ENCODE data around the gene ADAMTS12. TPM values are rescaled to one million over a fixed set of nuclear protein-coding genes. Genes with fewer than 3 reads are reported as not detected.

ADAMTS12 gene
- total RNA-seq, 3 donors from 2014 or later (not counting 1 experiment from before 2014, with no cell fraction given), result not detected

DNA sequence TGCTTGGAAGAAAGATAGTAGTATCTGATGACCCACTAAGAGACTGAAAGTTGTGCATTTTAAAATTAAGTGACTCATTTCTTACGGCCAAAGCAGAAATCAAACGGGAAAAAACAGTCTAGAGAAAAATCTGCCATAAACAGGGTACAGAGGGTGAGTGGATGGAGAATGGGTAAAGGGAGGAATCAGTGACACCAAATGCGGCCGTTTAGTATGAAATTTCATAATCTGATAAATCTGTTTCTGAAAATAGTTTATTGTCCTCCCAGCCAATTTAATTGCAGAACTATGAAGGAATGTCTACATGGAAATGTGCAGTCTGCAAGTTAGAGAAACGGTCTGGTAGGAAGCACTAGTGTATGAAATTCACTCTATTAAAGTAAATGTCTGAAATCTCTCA lies 39.5 kb downstream of the ADAMTS12 start:
- 93% methylated on average over 4 of the region's 5 CpGs for WGBS (ENCODE audit: insufficient coverage)
- no peak overlapping the region for H3K4me3 ChIP-seq (ENCODE audit: low read length)
- Mint-ChIP-seq H3K36me3 (no peaks in the 10 kb centered on the region), H3K27me3 (ENCODE audit: low read depth in 2 of 2) (no peaks in the 10 kb centered on the region), H3K27ac (no peak overlapping the region), H3K4me3 (no peak overlapping the region), H3K9me3 (no peaks in the 10 kb centered on the region), H3K4me1 (peaks cover 8% of the 10 kb centered on the region in 2 donors)
- no peaks in the 10 kb centered on the region for H3K9me3 ChIP-seq (ENCODE audit: control insufficient read depth, insufficient read depth, low read length)
- no peak overlapping the region for H3K27ac ChIP-seq (ENCODE audit: low read length)
- peaks cover 8% of the 10 kb centered on the region for H3K4me1 ChIP-seq (ENCODE audit: control insufficient read depth, insufficient read depth, low read length)
- TF ChIP-seq, protein P1, sequence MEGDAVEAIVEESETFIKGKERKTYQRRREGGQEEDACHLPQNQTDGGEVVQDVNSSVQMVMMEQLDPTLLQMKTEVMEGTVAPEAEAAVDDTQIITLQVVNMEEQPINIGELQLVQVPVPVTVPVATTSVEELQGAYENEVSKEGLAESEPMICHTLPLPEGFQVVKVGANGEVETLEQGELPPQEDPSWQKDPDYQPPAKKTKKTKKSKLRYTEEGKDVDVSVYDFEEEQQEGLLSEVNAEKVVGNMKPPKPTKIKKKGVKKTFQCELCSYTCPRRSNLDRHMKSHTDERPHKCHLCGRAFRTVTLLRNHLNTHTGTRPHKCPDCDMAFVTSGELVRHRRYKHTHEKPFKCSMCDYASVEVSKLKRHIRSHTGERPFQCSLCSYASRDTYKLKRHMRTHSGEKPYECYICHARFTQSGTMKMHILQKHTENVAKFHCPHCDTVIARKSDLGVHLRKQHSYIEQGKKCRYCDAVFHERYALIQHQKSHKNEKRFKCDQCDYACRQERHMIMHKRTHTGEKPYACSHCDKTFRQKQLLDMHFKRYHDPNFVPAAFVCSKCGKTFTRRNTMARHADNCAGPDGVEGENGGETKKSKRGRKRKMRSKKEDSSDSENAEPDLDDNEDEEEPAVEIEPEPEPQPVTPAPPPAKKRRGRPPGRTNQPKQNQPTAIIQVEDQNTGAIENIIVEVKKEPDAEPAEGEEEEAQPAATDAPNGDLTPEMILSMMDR (IDR thresholded peaks at IDR 0.05), result no peak
- H3K36me3 ChIP-seq (ENCODE audit: control insufficient read depth, insufficient read depth, low read length), result no peaks in the 10 kb centered on the region
- H3K27me3 ChIP-seq (ENCODE audit: control insufficient read depth, insufficient read depth, low read length), result peaks cover 2% of the 10 kb centered on the region
- no peak for DNase-seq
- no peak for ATAC-seq
- intact Hi-C loops (cut with micrococcal nuclease), result no loop called here

DNA sequence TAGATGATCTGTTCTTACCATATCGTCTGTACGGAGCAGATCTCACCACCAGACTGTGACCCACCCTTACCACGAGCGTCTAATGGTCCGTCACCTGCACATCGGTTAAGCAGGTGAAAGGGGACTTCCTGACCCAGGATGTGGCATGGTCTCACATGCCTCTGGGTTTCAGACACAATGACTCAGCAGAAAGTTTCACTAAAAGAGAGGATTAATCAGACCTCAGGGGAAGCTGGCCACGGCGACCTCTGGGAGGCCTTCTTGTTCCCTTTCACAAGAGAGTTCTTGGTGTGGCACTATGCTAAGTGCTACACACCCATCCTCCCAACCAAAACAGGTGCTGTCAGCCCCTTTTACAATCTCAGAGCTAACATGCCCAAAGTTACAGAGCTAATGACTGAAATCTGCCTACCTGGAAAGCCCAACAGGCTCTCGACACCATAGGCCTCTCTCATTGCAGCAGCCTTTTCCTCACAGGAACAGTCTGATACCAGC lies 41.6 kb downstream of the ADAMTS12 start:
- Histone ChIP-seq H3K4me1 (ENCODE audit: control insufficient read depth, insufficient read depth, low read length) (peaks cover 8% of the 10 kb centered on the region), H3K27ac (ENCODE audit: low read length) (no peak overlapping the region), H3K9me3 (ENCODE audit: control insufficient read depth, insufficient read depth, low read length) (no peaks in the 10 kb centered on the region), H3K27me3 (ENCODE audit: control insufficient read depth, insufficient read depth, low read length) (peaks cover 2% of the 10 kb centered on the region), H3K36me3 (ENCODE audit: control insufficient read depth, insufficient read depth, low read length) (no peaks in the 10 kb centered on the region), H3K4me3 (ENCODE audit: low read length) (no peak overlapping the region)
- Mint-ChIP-seq H3K4me3 (no peak overlapping the region), H3K4me1 (peaks cover 8% of the 10 kb centered on the region in 2 donors), H3K36me3 (no peaks in the 10 kb centered on the region), H3K9me3 (no peaks in the 10 kb centered on the region), H3K27ac (no peak overlapping the region), H3K27me3 (ENCODE audit: low read depth in 2 of 2) (no peaks in the 10 kb centered on the region)
- ATAC-seq (peak; percentile 36 to 92 (median 57)), DNase-seq (peak in 1 of 2 donors; percentile 55)
- intact Hi-C loops (cut with micrococcal nuclease), result no loop called here
- TF ChIP-seq, protein P1 (IDR thresholded peaks at IDR 0.05), result no peak
- WGBS (ENCODE audit: insufficient coverage), result 11% methylated on average over 9 of the region's 9 CpGs

DNA sequence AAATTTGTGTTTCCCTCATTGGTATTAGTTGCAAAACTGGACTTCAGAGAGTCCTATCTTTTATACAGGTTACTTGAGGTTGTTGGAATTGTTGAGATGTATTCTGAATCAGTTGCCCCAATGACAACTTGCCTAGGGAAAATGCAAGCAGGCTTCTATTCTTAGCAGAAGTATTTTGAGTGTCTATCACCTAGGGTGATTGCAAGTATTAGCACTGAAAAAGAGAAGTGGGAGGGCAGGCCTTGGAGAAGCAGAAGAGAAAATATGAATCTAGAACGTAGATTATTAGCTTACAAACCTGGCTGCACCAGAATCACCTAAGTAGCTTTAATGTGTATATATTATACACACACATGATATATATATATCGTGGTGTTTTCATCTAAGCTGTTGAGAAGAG lies 43.2 kb downstream of the ADAMTS12 start:
- intact Hi-C loops (cut with micrococcal nuclease), result no loop called here
- Mint-ChIP-seq H3K4me1 (peaks cover 8% of the 10 kb centered on the region in 2 donors), H3K27me3 (ENCODE audit: low read depth in 2 of 2) (no peaks in the 10 kb centered on the region), H3K4me3 (no peak overlapping the region), H3K9me3 (no peaks in the 10 kb centered on the region), H3K27ac (no peak overlapping the region), H3K36me3 (no peaks in the 10 kb centered on the region)
- WGBS (ENCODE audit: insufficient coverage), result no CpG with 5 or more reads among the region's 2 CpGs
- Histone ChIP-seq H3K4me1 (ENCODE audit: control insufficient read depth, insufficient read depth, low read length) (peaks cover 8% of the 10 kb centered on the region), H3K36me3 (ENCODE audit: control insufficient read depth, insufficient read depth, low read length) (no peaks in the 10 kb centered on the region), H3K4me3 (ENCODE audit: low read length) (no peak overlapping the region), H3K27me3 (ENCODE audit: control insufficient read depth, insufficient read depth, low read length) (no peaks in the 10 kb centered on the region), H3K27ac (ENCODE audit: low read length) (no peak overlapping the region), H3K9me3 (ENCODE audit: control insufficient read depth, insufficient read depth, low read length) (no peaks in the 10 kb centered on the region)
- TF ChIP-seq, protein P1 (IDR thresholded peaks at IDR 0.05), result no peak
- DNase-seq (no peak), ATAC-seq (no peak)

DNA sequence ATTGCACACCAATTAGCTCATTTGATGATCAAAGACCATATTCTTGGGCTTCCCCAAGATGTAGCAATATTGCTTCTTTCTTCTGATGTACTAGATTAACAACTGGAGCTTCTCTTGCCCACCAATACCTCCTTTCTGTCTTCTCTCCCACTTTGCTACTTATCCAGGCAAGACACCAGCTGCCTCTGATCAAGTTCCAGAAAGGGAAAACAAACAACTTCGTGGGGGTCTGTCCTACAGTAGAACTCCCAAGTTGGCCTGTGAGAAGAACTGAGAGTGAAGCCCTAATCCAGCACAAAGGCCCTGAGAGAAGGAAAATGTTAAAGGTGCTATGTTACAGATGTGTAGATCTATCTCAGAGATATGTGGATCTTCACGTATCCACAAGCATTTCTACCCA lies 44.9 kb downstream of the ADAMTS12 start:
- TF ChIP-seq, protein P1 (IDR thresholded peaks at IDR 0.05), result no peak
- Histone ChIP-seq H3K9me3 (ENCODE audit: control insufficient read depth, insufficient read depth, low read length) (no peaks in the 10 kb centered on the region), H3K27ac (ENCODE audit: low read length) (no peak overlapping the region), H3K4me3 (ENCODE audit: low read length) (no peak overlapping the region), H3K4me1 (ENCODE audit: control insufficient read depth, insufficient read depth, low read length) (peaks cover 8% of the 10 kb centered on the region), H3K27me3 (ENCODE audit: control insufficient read depth, insufficient read depth, low read length) (no peaks in the 10 kb centered on the region), H3K36me3 (ENCODE audit: control insufficient read depth, insufficient read depth, low read length) (no peaks in the 10 kb centered on the region)
- Mint-ChIP-seq H3K4me1 (peaks cover 8% of the 10 kb centered on the region in 2 donors), H3K36me3 (no peaks in the 10 kb centered on the region), H3K4me3 (no peak overlapping the region), H3K9me3 (peaks cover 0 to 4% of the 10 kb centered on the region in 2 donors), H3K27ac (no peak overlapping the region), H3K27me3 (ENCODE audit: low read depth in 2 of 2) (no peaks in the 10 kb centered on the region)
- intact Hi-C loops (cut with micrococcal nuclease), result no loop called here
- DNase-seq (no peak), ATAC-seq (no peak)
- WGBS (ENCODE audit: insufficient coverage), result 75% methylated on average over 2 of the region's 2 CpGs
